ENCODE measurements around the gene FBXO41.

The FBXO41 gene

GRCh38 chr2:73210019-73210418 lies 74.3 kb downstream of the FBXO41 start:
- DNase-seq, result no peak

- DNase-seq, result no peak
These were observed 76.0 kb downstream of the FBXO41 start for GRCh38 chr2:73208258-73208657.

- DNase-seq, result no peak
These were observed 78.7 kb downstream of the FBXO41 start for GRCh38 chr2:73205611-73206010.

Measured in CD4-positive, alpha-beta T cell treated with Interleukin-17A for 1 hour (primary cell).